ENCODE data around the gene LBP.

DNA sequence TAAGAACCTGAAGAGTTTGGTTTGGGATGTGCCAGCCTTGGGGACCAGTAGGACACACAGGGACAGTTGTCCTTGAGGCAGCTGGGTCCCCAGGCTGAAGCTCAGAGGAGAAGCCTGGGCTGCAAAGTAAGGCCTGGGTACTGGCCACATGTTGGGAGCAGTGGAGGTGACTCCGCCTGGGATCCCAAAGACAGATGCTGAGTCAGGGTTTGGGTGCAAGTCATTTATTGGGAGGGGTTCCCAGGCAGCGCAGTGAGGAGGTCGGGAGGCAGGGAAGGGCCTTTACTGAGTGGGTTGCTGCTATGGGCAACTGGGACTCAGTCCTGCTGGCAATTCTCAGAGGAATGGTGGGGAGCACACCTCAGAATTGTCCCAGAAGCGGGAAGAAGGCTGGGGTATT, 29.9 kb upstream of the LBP start:
- TF ChIP-seq POLR2AphosphoS5 (IDR thresholded peaks at IDR 0.05; ENCODE audit: low read depth, low read length) = no peak
- no peak for TF ChIP-seq TAF1 (IDR thresholded peaks at IDR 0.05; ENCODE audit: borderline replicate concordance, insufficient read depth, low read length)
- no peak for TF ChIP-seq FOXP2 (optimal IDR thresholded peaks at IDR 0.05; ENCODE audit: borderline replicate concordance, extremely low read depth, extremely low read length, insufficient read depth)

Data from PFSK-1 (cell line).